NB4 (cell line): ENCODE data around the gene CREB5.
"Not testable (repeated sequence)": the region's sequence is repeated elsewhere in the genome, so short reads cannot be mapped to it uniquely, and the experiment has no call there.

Experiments used
- CTCF ChIP-seq: IDR thresholded peaks from one replicate; pipeline ENCODE4 v1.5.1; 2012; ENCODE audit warnings: low read depth, low read length
- POLR2A ChIP-seq: IDR thresholded peaks from 2 replicates; pipeline ENCODE4 v1.6.1; 2011; ENCODE audit warnings: mild to moderate bottlenecking; ENCODE audit not compliant: insufficient read length; ENCODE audit errors: extremely low read depth

GRCh38 chr7:28551766-28552165 lies 139.4 kb downstream of the CREB5 start:
- TF ChIP-seq CTCF, POLR2A: not testable (repeated sequence)
